GM23248 (cell line): ENCODE data around the gene PTH. TPM values are rescaled to one million over a fixed set of nuclear protein-coding genes. Genes with fewer than 3 reads are reported as not detected.

ENCODE experiments used
- DNase-seq: peaks from one replicate; pipeline ENCODE4 v3.0.0-alpha.2; 2015
- H2AFZ ChIP-seq: fragments of 200-600 bp; sonication (generic); 2 replicates; pipeline ENCODE4 v1.6.1; 2016; ENCODE audit warnings: antibody characterized with exemption
- H3F3A ChIP-seq: fragments of 200-600 bp; sonication (generic); 2 replicates; pipeline ENCODE4 v1.6.1; 2016; ENCODE audit warnings: mild to moderate bottlenecking, antibody characterized with exemption, mixed run types; ENCODE audit not compliant: insufficient read depth
- H3K27ac ChIP-seq: fragments of 200-600 bp; sonication (generic); 2 replicates; pipeline ENCODE4 v1.5.1; 2016; ENCODE audit warnings: mild to moderate bottlenecking
- H3K27me3 ChIP-seq: fragments of 200-600 bp; sonication (generic); replicated peaks from 2 replicates; pipeline ENCODE4 v1.6.1; 2016; ENCODE audit warnings: mild to moderate bottlenecking; ENCODE audit not compliant: insufficient read depth
- H3K36me3 ChIP-seq: fragments of 200-600 bp; sonication (generic); 2 replicates; pipeline ENCODE4 v1.6.1; 2016; ENCODE audit warnings: low read depth, mild to moderate bottlenecking
- H3K4me1 ChIP-seq: fragments of 200-600 bp; sonication (generic); 2 replicates; pipeline ENCODE4 v1.6.1; 2016; ENCODE audit warnings: mild to moderate bottlenecking; ENCODE audit not compliant: insufficient read depth
- H3K4me2 ChIP-seq: fragments of 200-600 bp; sonication (generic); one replicate; pipeline ENCODE4 v1.6.1; 2016; ENCODE audit warnings: mild to moderate bottlenecking; ENCODE audit not compliant: unreplicated experiment
- H3K4me3 ChIP-seq: fragments of 200-600 bp; sonication (generic); 2 replicates; pipeline ENCODE4 v1.5.1; 2016; ENCODE audit warnings: mild to moderate bottlenecking
- H3K79me2 ChIP-seq: fragments of 200-600 bp; sonication (generic); 2 replicates; pipeline ENCODE4 v1.6.1; 2016; ENCODE audit warnings: mild to moderate bottlenecking; ENCODE audit not compliant: insufficient read depth
- H3K9ac ChIP-seq: fragments of 200-600 bp; sonication (generic); 2 replicates; pipeline ENCODE4 v1.6.1; 2016; ENCODE audit warnings: mild to moderate bottlenecking
- H3K9me2 ChIP-seq: fragments of 200-600 bp; sonication (generic); 2 replicates; pipeline ENCODE4 v1.6.1; 2016; ENCODE audit warnings: mixed run types, mild to moderate bottlenecking, moderate library complexity; ENCODE audit not compliant: insufficient read depth
- H3K9me3 ChIP-seq: fragments of 200-600 bp; sonication (generic); one replicate; pipeline ENCODE4 v1.6.1; 2017; ENCODE audit warnings: low read depth
- H4K20me1 ChIP-seq: fragments of 200-600 bp; sonication (generic); 2 replicates; pipeline ENCODE4 v1.6.0; 2016; ENCODE audit not compliant: insufficient read depth
- EZH2 ChIP-seq: fragments of 200-600 bp; sonication (generic); IDR thresholded peaks from 2 replicates; pipeline ENCODE4 v1.6.1; 2018; ENCODE audit warnings: antibody characterized with exemption, mild to moderate bottlenecking; ENCODE audit not compliant: insufficient read depth, poor library complexity, severe bottlenecking
- EZH2phosphoT487 ChIP-seq: fragments of 200-600 bp; sonication (generic); IDR thresholded peaks from 2 replicates; pipeline ENCODE4 v1.6.1; 2018; ENCODE audit warnings: antibody characterized with exemption, moderate library complexity, mild to moderate bottlenecking, low read depth; ENCODE audit not compliant: insufficient read depth
- WGBS, 2 experiments: methylation state at CpG; one replicate each; pipeline ENCODE4 v1.1.6; 2015 to 2017; ENCODE audit warnings: low lambda C conversion rate in 2 of 2, low coverage in 1 of 2; ENCODE audit errors: missing lambda C conversion rate in 2 of 2; 5-methylcytosine and 5-hydroxymethylcytosine counted together
- in situ Hi-C: fragments of 300-500 bp; cut with MboI; formaldehyde crosslinking; loops from 2 replicates; pipeline ENCODE4 v1.15.0; 2020
- polyA plus RNA-seq: library from polyadenylated mRNA; unstranded; fragments of >200 nt; fragmentation: Nextera tagmentation; extraction: Ambion mirVana; gene quantifications from 2 replicates; pipeline ENCODE4 v1.2.1, GENCODE V29; 2016
- total RNA-seq: library from RNA; depleted of rRNA; stranded (reverse); fragments of >200 nt; shearing (Covaris generic); gene quantifications from 2 replicates; pipeline ENCODE4 v1.2.3, GENCODE V29; 2014; rRNA removed

The PTH gene
- total RNA-seq, result not detected in 2 replicates
- not detected in 2 replicates for polyA plus RNA-seq

DNA sequence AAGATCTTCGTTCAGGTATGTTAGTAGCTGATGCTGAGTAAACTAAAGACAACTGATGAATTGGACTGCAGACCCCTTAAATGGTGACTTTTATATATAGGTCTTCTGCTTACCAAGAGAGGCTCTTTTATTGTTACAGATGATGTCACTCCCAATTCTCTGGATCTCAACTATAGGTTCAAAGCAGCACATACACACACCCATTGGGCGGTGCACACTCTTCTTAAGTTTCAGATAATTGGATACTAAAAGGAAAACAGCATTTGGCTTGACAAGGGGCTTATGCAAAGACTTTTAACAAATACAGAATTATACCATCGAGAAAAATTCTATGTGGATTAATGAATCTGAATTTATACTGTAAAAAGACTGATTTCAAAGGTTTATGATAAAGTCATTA lies at the start of gene PTH:
Gene PTH (minus strand): TSS at position 69 of the 400 bp plus-strand sequence. CDS start 3,142 bp downstream, outside the sequence.
- Histone ChIP-seq H3K79me2 (no peaks in the 10 kb centered on the region), H3K4me2 (no peak within 1 kb of the TSS), H3K27ac (no peak within 1 kb of the TSS), H4K20me1 (no peaks in the 10 kb centered on the region), H3K9ac (no peak within 1 kb of the TSS), H3K9me2 (no peaks in the 10 kb centered on the region), H3K36me3 (no peaks in the 10 kb centered on the region), H3K9me3 (no peaks in the 10 kb centered on the region), H3K4me1 (no peaks in the 10 kb centered on the region), H3K4me3 (no peak within 1 kb of the TSS), H2AFZ (no peak within 1 kb of the TSS), H3K27me3 (0 out of 2 replicates have a peak, but pooled peaks cover 7% of the 10 kb centered on the region), H3F3A (no peaks in the 10 kb centered on the region)
- 33 to 37% methylated on average over 3 of the region's 3 CpGs for WGBS, 2 experiments
- DNase-seq, result no peak
- no peak for TF ChIP-seq EZH2
- no peak for TF ChIP-seq EZH2phosphoT487
- in situ Hi-C loops, result no loop called here

DNA sequence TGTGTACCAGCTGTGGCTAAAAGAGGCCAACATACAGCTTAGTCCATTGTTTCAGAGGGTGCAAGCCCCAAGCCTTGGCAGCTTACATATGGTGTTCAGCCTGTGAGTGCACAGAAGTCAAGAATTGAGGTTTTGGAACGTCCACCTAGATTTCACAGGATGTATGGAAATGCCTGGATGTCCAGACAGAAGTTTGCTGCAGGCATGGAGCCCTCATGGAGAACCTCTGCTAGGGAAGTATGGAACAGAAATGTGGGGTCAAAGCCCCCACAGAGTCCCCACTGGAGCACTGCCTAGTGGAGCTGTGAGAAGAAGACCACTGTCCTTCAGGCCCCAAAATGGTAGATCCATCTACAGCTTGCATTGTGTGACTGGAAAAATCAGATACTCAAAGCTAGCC lies 42.2 kb upstream of the PTH start:
- no peak for TF ChIP-seq EZH2
- no peak for TF ChIP-seq EZH2phosphoT487
- no peaks in the 10 kb centered on the region for H3K9me2 ChIP-seq
- 0 to 8% methylated on average over 1 of the region's 1 CpG for WGBS, 2 experiments
- no peak overlapping the region for H2AFZ ChIP-seq
- no peaks in the 10 kb centered on the region for H3K9me3 ChIP-seq
- in situ Hi-C loops, result no loop called here
- H3K9ac ChIP-seq, result no peak overlapping the region
- no peaks in the 10 kb centered on the region for H3F3A ChIP-seq
- no peaks in the 10 kb centered on the region for H3K27me3 ChIP-seq
- H3K4me1 ChIP-seq, result no peaks in the 10 kb centered on the region
- no peak overlapping the region for H3K27ac ChIP-seq
- H3K36me3 ChIP-seq, result no peaks in the 10 kb centered on the region
- no peaks in the 10 kb centered on the region for H4K20me1 ChIP-seq
- H3K4me2 ChIP-seq, result no peak overlapping the region
- no peaks in the 10 kb centered on the region for H3K79me2 ChIP-seq
- no peak for DNase-seq
- H3K4me3 ChIP-seq, result no peak overlapping the region

DNA sequence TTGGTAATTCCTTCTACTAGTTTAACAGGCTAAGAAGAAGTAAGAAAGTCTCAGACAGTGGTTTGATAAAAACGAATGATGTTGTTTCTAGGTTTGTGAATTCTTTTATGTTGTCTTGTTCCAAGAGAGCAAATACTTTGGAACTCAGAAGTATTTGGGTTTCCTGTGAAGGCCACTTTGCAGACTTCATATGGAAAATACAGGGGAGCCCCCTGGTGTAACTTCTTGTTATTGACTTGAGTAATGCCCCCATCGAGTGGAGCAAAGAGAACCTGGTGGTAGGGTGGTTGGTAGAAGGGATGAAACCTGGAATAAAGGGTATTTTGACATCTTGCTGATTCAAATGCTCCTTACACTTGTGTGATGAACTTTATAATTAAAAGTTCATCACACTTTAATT lies 40.0 kb upstream of the PTH start:
- no peaks in the 10 kb centered on the region for H3K27me3 ChIP-seq
- no peaks in the 10 kb centered on the region for H4K20me1 ChIP-seq
- no peak overlapping the region for H3K4me3 ChIP-seq
- WGBS, 2 experiments, result 8 to 18% methylated on average over 2 of the region's 2 CpGs
- no peak overlapping the region for H2AFZ ChIP-seq
- DNase-seq, result peak; percentile 2
- no peaks in the 10 kb centered on the region for H3K9me2 ChIP-seq
- no peak overlapping the region for H3K9ac ChIP-seq
- H3K36me3 ChIP-seq, result no peaks in the 10 kb centered on the region
- in situ Hi-C loops, result no loop called here
- no peaks in the 10 kb centered on the region for H3K4me1 ChIP-seq
- no peaks in the 10 kb centered on the region for H3K9me3 ChIP-seq
- H3F3A ChIP-seq, result no peaks in the 10 kb centered on the region
- TF ChIP-seq EZH2, result no peak
- no peak for TF ChIP-seq EZH2phosphoT487
- no peak overlapping the region for H3K4me2 ChIP-seq
- no peaks in the 10 kb centered on the region for H3K79me2 ChIP-seq
- H3K27ac ChIP-seq, result no peak overlapping the region

DNA sequence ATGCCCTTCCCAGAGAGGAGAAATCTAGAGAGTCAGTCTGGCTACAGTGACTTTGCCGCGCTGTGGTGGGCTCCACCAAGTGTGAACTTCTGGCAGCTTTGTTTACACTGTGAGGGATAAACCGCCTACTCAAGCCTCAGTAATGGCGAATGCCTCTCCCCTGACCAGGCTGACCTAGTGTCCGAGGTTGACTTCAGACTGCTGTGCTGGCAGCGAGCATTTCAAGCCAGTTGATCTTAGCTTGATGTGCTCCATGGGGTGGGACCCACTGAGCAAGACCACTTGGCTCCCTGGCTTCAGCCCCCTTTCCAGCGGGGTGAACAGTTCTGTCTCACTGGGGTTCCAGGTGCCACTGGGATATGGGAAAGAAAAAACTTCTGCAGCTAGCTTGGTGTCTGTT lies 38.6 kb upstream of the PTH start:
- H3K27ac ChIP-seq, result no peak overlapping the region
- no peak overlapping the region for H3K9ac ChIP-seq
- H3K79me2 ChIP-seq, result no peaks in the 10 kb centered on the region
- no peaks in the 10 kb centered on the region for H3K36me3 ChIP-seq
- H3F3A ChIP-seq, result no peaks in the 10 kb centered on the region
- H3K4me1 ChIP-seq, result no peaks in the 10 kb centered on the region
- H3K27me3 ChIP-seq, result no peaks in the 10 kb centered on the region
- H3K9me3 ChIP-seq, result no peaks in the 10 kb centered on the region
- in situ Hi-C loops, result no loop called here
- DNase-seq, result no peak
- 27 to 35% methylated on average over 7 of the region's 7 CpGs for WGBS, 2 experiments
- H3K4me2 ChIP-seq, result no peak overlapping the region
- no peaks in the 10 kb centered on the region for H3K9me2 ChIP-seq
- H2AFZ ChIP-seq, result no peak overlapping the region
- TF ChIP-seq EZH2phosphoT487 (no peak), EZH2 (no peak)
- H4K20me1 ChIP-seq, result no peaks in the 10 kb centered on the region
- no peak overlapping the region for H3K4me3 ChIP-seq

DNA sequence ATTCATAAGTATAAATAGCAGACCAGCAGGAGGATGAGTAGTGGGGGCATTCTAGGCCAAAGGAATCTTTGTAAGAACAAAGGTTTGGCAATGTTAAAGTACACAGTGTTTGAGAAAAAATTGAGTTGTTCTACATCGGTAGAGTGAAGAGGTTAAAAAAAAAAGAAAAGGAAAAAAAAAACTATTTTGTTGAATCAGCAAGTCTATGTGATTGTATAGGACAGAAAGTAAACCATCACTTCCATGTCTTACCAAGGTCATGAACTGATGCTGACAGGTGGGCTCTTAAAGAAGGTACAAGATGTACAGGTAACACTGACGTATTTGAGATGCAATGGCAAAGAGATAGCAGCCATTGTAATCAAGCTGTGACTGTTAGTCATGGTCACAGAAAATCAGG lies 29.5 kb upstream of the PTH start:
- 18 to 37% methylated on average over 2 of the region's 2 CpGs for WGBS, 2 experiments
- TF ChIP-seq EZH2phosphoT487, result no peak
- TF ChIP-seq EZH2, result no peak
- Histone ChIP-seq H3K27me3 (no peaks in the 10 kb centered on the region), H3K4me3 (no peak overlapping the region), H3K36me3 (no peaks in the 10 kb centered on the region), H3K27ac (no peak overlapping the region), H3F3A (no peaks in the 10 kb centered on the region), H3K9me2 (no peaks in the 10 kb centered on the region), H2AFZ (no peak overlapping the region), H3K79me2 (no peaks in the 10 kb centered on the region), H3K4me2 (no peak overlapping the region), H3K9ac (no peak overlapping the region), H3K9me3 (no peaks in the 10 kb centered on the region), H3K4me1 (no peaks in the 10 kb centered on the region), H4K20me1 (no peaks in the 10 kb centered on the region)
- DNase-seq, result no peak
- in situ Hi-C loops, result no loop called here
